Measurements from ENCODE around the gene MEX3A. TPM values are rescaled to one million over a fixed set of nuclear protein-coding genes. Genes with fewer than 3 reads are reported as not detected.

MEX3A gene
- total and polyA plus RNA-seq, 4 donors, result 0.52 to 1.3 (median 0.91) TPM

DNA sequence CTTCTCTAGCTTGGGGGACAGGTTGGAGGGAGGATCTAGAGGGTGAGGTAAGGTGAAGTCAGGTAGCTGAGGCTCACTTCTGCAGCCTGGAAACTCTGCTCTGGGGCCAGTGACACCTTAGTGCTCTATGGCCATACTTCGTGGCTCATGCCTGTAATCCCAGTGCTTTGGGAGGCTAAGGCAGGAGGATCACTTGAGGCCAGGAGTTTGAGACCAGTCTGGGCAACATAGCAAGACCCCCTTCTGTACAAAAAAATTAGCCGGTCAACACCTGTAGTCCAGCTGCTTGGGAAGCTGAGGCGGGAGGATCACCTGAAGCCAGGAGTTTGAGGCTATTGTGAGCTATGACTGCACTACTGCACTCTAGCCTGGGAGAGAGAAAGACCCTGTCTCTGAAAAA lies 38.1 kb upstream of the MEX3A start:
- no peak for DNase-seq (ENCODE audit: low spot score)
- no peaks in the 10 kb centered on the region for H3K36me3 ChIP-seq (ENCODE audit: control insufficient read depth in 4 of 4, insufficient read depth in 3 of 4, low read depth in 1 of 4, low read length in 3 of 4)
- WGBS, result 98% methylated on average over 3 of the region's 3 CpGs
- no peaks in the 10 kb centered on the region for H3K27me3 ChIP-seq (ENCODE audit: control insufficient read depth in 4 of 4, insufficient read depth in 4 of 4, low read length in 3 of 4)
- H3K27ac ChIP-seq (ENCODE audit: low read depth in 1 of 2, low read length in 2 of 2), result peak overlapping the region; percentile 32 to 34
- peaks cover 16 to 78% (median 52%) of the 10 kb centered on the region in 4 donors for H3K4me1 ChIP-seq (ENCODE audit: control insufficient read depth in 4 of 4, insufficient read depth in 4 of 4, low read length in 3 of 4)
- no peak overlapping the region for H3K4me3 ChIP-seq (ENCODE audit: low read depth in 1 of 3, low read length in 3 of 3)
- H3K9me3 ChIP-seq (ENCODE audit: control insufficient read depth in 4 of 4, low read length in 3 of 4), result no peaks in the 10 kb centered on the region
- TF ChIP-seq HNF4A (conservative IDR thresholded peaks at IDR 0.05), result no peak
- H3K9ac ChIP-seq (ENCODE audit: low read depth in 1 of 2, low read length in 2 of 2), result no peak overlapping the region

DNA sequence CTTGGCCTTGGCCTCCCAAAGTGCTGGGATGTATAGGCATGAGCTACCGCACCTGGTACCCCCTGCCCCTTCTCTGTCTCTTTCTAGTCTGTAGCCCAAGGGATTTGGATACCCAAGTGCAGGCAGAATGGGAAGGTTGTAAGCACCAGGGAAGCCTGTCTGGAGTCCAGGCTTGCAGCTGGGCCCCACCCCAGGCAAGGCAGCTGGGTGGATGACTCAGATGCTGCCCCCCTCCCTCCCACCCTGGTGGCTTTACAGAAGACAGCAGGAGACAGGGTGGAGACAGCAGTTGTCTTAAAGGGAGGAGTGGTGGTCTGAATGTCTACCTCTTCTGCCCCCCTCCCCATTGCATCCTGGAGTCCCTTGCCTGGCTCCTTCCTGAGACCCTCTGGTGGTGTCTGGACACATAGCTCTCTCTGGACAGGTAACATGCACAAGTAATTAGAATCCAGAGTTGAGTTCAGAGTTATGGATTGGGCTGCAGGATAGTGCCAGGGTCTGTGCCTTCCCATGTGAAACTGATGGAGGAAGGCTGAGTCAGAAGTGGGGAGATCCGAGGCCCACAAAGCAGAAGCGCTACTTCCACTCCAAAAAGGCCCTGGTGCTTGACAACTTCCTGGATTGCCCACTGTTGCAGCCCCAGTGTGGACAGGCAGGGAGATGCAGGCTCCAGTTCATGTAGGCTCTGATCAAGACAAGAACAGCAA lies 37.4 kb upstream of the MEX3A start:
- H3K9ac ChIP-seq (ENCODE audit: low read depth in 1 of 2, low read length in 2 of 2), result peak overlapping the region in 1 of 2 donors; percentile 45
- H3K9me3 ChIP-seq (ENCODE audit: control insufficient read depth in 4 of 4, low read length in 3 of 4), result no peaks in the 10 kb centered on the region
- no peak overlapping the region for H3K4me3 ChIP-seq (ENCODE audit: low read depth in 1 of 3, low read length in 3 of 3)
- no peaks in the 10 kb centered on the region for H3K27me3 ChIP-seq (ENCODE audit: control insufficient read depth in 4 of 4, insufficient read depth in 4 of 4, low read length in 3 of 4)
- TF ChIP-seq JUND (IDR thresholded peaks at IDR 0.05) (no peak), TAF1 (conservative IDR thresholded peaks at IDR 0.05) (no peak), RXRA (IDR thresholded peaks at IDR 0.05) (no peak), SP1 (IDR thresholded peaks at IDR 0.05) (no peak), RAD21 (IDR thresholded peaks at IDR 0.05) (peak in 1 of 2 donors; percentile 11), EGR1 (IDR thresholded peaks at IDR 0.05; ENCODE audit: low read depth in 2 of 2) (no peak), HNF4G (IDR thresholded peaks at IDR 0.05) (no peak)
- TF ChIP-seq, protein P1, sequence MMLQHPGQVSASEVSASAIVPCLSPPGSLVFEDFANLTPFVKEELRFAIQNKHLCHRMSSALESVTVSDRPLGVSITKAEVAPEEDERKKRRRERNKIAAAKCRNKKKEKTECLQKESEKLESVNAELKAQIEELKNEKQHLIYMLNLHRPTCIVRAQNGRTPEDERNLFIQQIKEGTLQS (IDR thresholded peaks at IDR 0.05), result no peak
- TF ChIP-seq, protein P2, sequence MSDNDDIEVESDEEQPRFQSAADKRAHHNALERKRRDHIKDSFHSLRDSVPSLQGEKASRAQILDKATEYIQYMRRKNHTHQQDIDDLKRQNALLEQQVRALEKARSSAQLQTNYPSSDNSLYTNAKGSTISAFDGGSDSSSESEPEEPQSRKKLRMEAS (IDR thresholded peaks at IDR 0.05), result no peak
- TF ChIP-seq, protein P3, sequence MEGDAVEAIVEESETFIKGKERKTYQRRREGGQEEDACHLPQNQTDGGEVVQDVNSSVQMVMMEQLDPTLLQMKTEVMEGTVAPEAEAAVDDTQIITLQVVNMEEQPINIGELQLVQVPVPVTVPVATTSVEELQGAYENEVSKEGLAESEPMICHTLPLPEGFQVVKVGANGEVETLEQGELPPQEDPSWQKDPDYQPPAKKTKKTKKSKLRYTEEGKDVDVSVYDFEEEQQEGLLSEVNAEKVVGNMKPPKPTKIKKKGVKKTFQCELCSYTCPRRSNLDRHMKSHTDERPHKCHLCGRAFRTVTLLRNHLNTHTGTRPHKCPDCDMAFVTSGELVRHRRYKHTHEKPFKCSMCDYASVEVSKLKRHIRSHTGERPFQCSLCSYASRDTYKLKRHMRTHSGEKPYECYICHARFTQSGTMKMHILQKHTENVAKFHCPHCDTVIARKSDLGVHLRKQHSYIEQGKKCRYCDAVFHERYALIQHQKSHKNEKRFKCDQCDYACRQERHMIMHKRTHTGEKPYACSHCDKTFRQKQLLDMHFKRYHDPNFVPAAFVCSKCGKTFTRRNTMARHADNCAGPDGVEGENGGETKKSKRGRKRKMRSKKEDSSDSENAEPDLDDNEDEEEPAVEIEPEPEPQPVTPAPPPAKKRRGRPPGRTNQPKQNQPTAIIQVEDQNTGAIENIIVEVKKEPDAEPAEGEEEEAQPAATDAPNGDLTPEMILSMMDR (IDR thresholded peaks at IDR 0.05; ENCODE audit: low read depth, low read length, missing input control), result peak; percentile 1
- TF ChIP-seq, protein P4, sequence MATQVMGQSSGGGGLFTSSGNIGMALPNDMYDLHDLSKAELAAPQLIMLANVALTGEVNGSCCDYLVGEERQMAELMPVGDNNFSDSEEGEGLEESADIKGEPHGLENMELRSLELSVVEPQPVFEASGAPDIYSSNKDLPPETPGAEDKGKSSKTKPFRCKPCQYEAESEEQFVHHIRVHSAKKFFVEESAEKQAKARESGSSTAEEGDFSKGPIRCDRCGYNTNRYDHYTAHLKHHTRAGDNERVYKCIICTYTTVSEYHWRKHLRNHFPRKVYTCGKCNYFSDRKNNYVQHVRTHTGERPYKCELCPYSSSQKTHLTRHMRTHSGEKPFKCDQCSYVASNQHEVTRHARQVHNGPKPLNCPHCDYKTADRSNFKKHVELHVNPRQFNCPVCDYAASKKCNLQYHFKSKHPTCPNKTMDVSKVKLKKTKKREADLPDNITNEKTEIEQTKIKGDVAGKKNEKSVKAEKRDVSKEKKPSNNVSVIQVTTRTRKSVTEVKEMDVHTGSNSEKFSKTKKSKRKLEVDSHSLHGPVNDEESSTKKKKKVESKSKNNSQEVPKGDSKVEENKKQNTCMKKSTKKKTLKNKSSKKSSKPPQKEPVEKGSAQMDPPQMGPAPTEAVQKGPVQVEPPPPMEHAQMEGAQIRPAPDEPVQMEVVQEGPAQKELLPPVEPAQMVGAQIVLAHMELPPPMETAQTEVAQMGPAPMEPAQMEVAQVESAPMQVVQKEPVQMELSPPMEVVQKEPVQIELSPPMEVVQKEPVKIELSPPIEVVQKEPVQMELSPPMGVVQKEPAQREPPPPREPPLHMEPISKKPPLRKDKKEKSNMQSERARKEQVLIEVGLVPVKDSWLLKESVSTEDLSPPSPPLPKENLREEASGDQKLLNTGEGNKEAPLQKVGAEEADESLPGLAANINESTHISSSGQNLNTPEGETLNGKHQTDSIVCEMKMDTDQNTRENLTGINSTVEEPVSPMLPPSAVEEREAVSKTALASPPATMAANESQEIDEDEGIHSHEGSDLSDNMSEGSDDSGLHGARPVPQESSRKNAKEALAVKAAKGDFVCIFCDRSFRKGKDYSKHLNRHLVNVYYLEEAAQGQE (IDR thresholded peaks at IDR 0.05), result no peak
- no peaks in the 10 kb centered on the region for H3K36me3 ChIP-seq (ENCODE audit: control insufficient read depth in 4 of 4, insufficient read depth in 3 of 4, low read depth in 1 of 4, low read length in 3 of 4)
- H3K4me1 ChIP-seq (ENCODE audit: control insufficient read depth in 4 of 4, insufficient read depth in 4 of 4, low read length in 3 of 4), result peaks cover 16 to 77% (median 53%) of the 10 kb centered on the region in 4 donors
- H3K27ac ChIP-seq (ENCODE audit: low read depth in 1 of 2, low read length in 2 of 2), result peak overlapping the region; percentile 32 to 34
- no peak for DNase-seq (ENCODE audit: low spot score)
- 70% methylated on average over 3 of the region's 3 CpGs for WGBS
